ENCODE results near the gene FOXO1. TPM values are rescaled to one million over a fixed set of nuclear protein-coding genes. Genes with fewer than 3 reads are reported as not detected.

The FOXO1 gene
- total and polyA plus RNA-seq, 9 donors, result 11.2 to 18.1 (median 13.1) TPM

Other genes starting within 250 kb of the FOXO1 start
- 27.3 TPM for gene MRPS31, start 104.5 kb upstream of the FOXO1 start, total RNA-seq
- 10 to 100 TPM; 23.1 to 34.1 (median 26.2) TPM for gene MRPS31, start 104.5 kb upstream of the FOXO1 start, polyA plus RNA-seq (ENCODE audit: insufficient read depth in 1 of 8, insufficient read length in 8 of 8, low replicate concordance in 1 of 8)
- gene SLC25A15, start 123.0 kb upstream of the FOXO1 start, total RNA-seq, result 13.5 TPM
- gene SLC25A15, start 123.0 kb upstream of the FOXO1 start, polyA plus RNA-seq (ENCODE audit: insufficient read depth in 1 of 8, insufficient read length in 8 of 8, low replicate concordance in 1 of 8), result 10 to 100 TPM; 10.3 to 16.7 (median 13.2) TPM

All from muscle of leg (tissue), 9 donors.